ENCODE data around the gene HAUS6. TPM values are rescaled to one million over a fixed set of nuclear protein-coding genes. Genes with fewer than 3 reads are reported as not detected.

The HAUS6 gene
- total and polyA plus RNA-seq, 2 of the 8 experiments (the other 6 are each of a cell fraction or from before 2014, with no cell fraction given), result 11.7 to 52.4 TPM

DNA sequence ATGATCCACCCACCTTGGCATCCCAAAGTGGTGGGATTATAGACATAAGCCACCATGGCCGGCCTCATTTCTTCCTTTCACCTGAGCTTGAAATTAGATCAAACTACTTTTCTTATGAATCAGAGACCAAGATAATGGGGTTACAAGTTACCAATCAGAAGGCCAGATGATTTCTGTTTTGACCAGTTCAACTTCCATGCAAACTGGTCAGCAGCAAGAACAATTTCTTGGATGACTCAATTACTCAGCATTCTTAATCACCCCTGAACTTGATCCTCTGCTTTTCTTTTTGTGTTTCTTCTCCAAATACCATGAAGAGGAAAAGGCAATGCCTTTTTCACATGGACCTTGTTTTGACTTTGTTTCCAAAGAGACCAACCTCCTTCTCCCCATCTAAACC, 34.6 kb upstream of the HAUS6 start:
- FAIRE-seq (no peak), DNase-seq (ENCODE audit: low read depth in 1 of 2, low spot score in 2 of 2) (no peak)
- no peak overlapping the region for H2AFZ ChIP-seq (ENCODE audit: low read length)
- H3K14ac ChIP-seq (ENCODE audit: insufficient read length), result no peak overlapping the region
- no peak overlapping the region for H2BK20ac ChIP-seq (ENCODE audit: low read length)
- H2AK5ac ChIP-seq (ENCODE audit: low read depth, low read length), result no peak overlapping the region
- H4K20me1 ChIP-seq (replicated peaks in 1 of 2; ENCODE audit: control insufficient read depth in 1 of 2, insufficient read depth in 2 of 2, low read length in 2 of 2), result no peaks in the 10 kb centered on the region
- no peak overlapping the region for H3K56ac ChIP-seq (replicated peaks; ENCODE audit: insufficient read length, low read depth, low read length)
- WGBS, 2 experiments (ENCODE audit: extremely low coverage in 1 of 2, insufficient coverage in 1 of 2, insufficient read length in 1 of 2, insufficient replicate concordance in 2 of 2, low coverage in 1 of 2, low lambda C conversion rate in 2 of 2, missing lambda C conversion rate in 1 of 2), result 100% methylated on average over 1 of the region's 1 CpG; no CpG with 5 or more reads in 1 of the 2 experiments
- no peak overlapping the region for H3K9ac ChIP-seq (replicated peaks in 1 of 4; ENCODE audit: extremely low read depth in 1 of 4, low read depth in 3 of 4, low read length in 3 of 4)
- H3K4ac ChIP-seq (replicated peaks; ENCODE audit: insufficient read length, low read depth, low read length), result no peak overlapping the region
- ChIA-PET CTCF (ENCODE audit: partially characterized antibody) (interaction anchor here (0.8 to 2.4 kb wide), 5 partner anchors 14 to 328 kb away, joined by 3 to 13 read pairs (median 7); partner anchors contain the start of gene RRAGA), POLR2A (ENCODE audit: partially characterized antibody) (no interaction called here)
- no peak overlapping the region for H4K5ac ChIP-seq (ENCODE audit: insufficient read length, low read depth, low read length)
- H3K27me3 ChIP-seq (replicated peaks in 1 of 4; ENCODE audit: control insufficient read depth in 3 of 4, extremely low read depth in 1 of 4, insufficient read depth in 3 of 4, low read length in 3 of 4), result no peaks in the 10 kb centered on the region
- no peak overlapping the region for H2BK15ac ChIP-seq (ENCODE audit: low read length)
- no peak overlapping the region for H3K4me3 ChIP-seq (ENCODE audit: extremely low read depth in 1 of 4, insufficient read depth in 2 of 4, low read depth in 3 of 4, low read length in 4 of 4)
- H2BK12ac ChIP-seq (ENCODE audit: low read depth, low read length), result no peak overlapping the region
- no peak overlapping the region for H3K27ac ChIP-seq (ENCODE audit: low read depth, low read length)
- H3K18ac ChIP-seq (ENCODE audit: extremely low read depth, low read length), result no peak overlapping the region
- H3K4me2 ChIP-seq (ENCODE audit: insufficient read depth in 1 of 2, low read depth in 2 of 2, low read length in 2 of 2), result no peak overlapping the region
- H3K79me2 ChIP-seq (ENCODE audit: control insufficient read depth in 1 of 2, insufficient read depth in 2 of 2, low read length in 2 of 2), result no peaks in the 10 kb centered on the region
- H2BK120ac ChIP-seq (replicated peaks; ENCODE audit: low read depth, low read length), result no peak overlapping the region
- TF ChIP-seq, protein P1, sequence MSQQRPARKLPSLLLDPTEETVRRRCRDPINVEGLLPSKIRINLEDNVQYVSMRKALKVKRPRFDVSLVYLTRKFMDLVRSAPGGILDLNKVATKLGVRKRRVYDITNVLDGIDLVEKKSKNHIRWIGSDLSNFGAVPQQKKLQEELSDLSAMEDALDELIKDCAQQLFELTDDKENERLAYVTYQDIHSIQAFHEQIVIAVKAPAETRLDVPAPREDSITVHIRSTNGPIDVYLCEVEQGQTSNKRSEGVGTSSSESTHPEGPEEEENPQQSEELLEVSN (IDR thresholded peaks at IDR 0.05), result no peak
- TF ChIP-seq CEBPB (IDR thresholded peaks at IDR 0.05; ENCODE audit: low read depth, low read length), result no peak
- no peak for TF ChIP-seq HDAC2 (IDR thresholded peaks at IDR 0.05; ENCODE audit: borderline replicate concordance in 1 of 2, low read depth in 2 of 2, low read length in 2 of 2)
- no peak for TF ChIP-seq SP2 (IDR thresholded peaks at IDR 0.05; ENCODE audit: low read length)
- no peaks in the 10 kb centered on the region for H3K36me3 ChIP-seq (ENCODE audit: control insufficient read depth in 2 of 4, insufficient read depth in 4 of 4, low read length in 3 of 4)
- H4K8ac ChIP-seq (ENCODE audit: extremely low read depth, insufficient read depth, low read length), result no peak overlapping the region
- no peaks in the 10 kb centered on the region; a peak in 1 of 7 replicates for H3K4me1 ChIP-seq (replicated peaks in 1 of 4; ENCODE audit: control insufficient read depth in 3 of 4, insufficient read depth in 4 of 4, low read length in 3 of 4)
- no peak overlapping the region for H2BK5ac ChIP-seq (ENCODE audit: low read depth, low read length)
- H3K23ac ChIP-seq (ENCODE audit: insufficient read length), result no peak overlapping the region
- no peak overlapping the region for H4K91ac ChIP-seq (replicated peaks; ENCODE audit: insufficient read length, low read length)
- H3K23me2 ChIP-seq (ENCODE audit: low read depth, low read length), result no peaks in the 10 kb centered on the region
- H3K9me3 ChIP-seq (ENCODE audit: insufficient read depth in 2 of 2, low read depth in 1 of 2, low read length in 1 of 2), result no peaks in the 10 kb centered on the region
- H3K79me1 ChIP-seq (ENCODE audit: low read depth, low read length), result no peaks in the 10 kb centered on the region
